GM12878 (cell line): Measurements from ENCODE around the gene WNK2. TPM values are rescaled to one million over a fixed set of nuclear protein-coding genes. Genes with fewer than 3 reads are reported as not detected.

Experiments used
- ATAC-seq: fragments of 200-7000 bp; cut with Tn5 transposase; 3 replicates; pipeline ENCODE4 v1.9.1; 2020; ENCODE audit warnings: mild to moderate bottlenecking, moderate library complexity
- BruUV-seq: library from RNA; stranded (reverse); fragments of 400-500 nt; replicated peaks from 2 replicates; lab custom pipeline; 2021; lab: Mats Ljungman, UMichigan
- CTCF ChIA-PET: fragments of 300-600 bp; sonication (Branson Sonifier 250); formaldehyde crosslinking; extraction: SDS; loops from one replicate; lab custom pipeline; 2021; ENCODE audit warnings: inconsistent platforms; lab: Yijun Ruan, JAX
- POLR2A ChIA-PET: fragments of 350-600 bp; formaldehyde crosslinking; extraction: SDS; loops from one replicate; lab custom pipeline; 2021; ENCODE audit warnings: inconsistent platforms; lab: Charles Lee
- RAD21 ChIA-PET: fragments of 300-600 bp; sonication (Branson Sonifier 250); formaldehyde crosslinking; loops from one replicate; lab custom pipeline; 2023; ENCODE audit warnings: antibody characterized with exemption; ENCODE audit not compliant: unreplicated experiment; lab: Charles Lee
- SMC1A ChIA-PET: fragments of 300-600 bp; sonication (Branson Sonifier 250); formaldehyde crosslinking; loops from one replicate; lab custom pipeline; 2023; ENCODE audit not compliant: unreplicated experiment, uncharacterized antibody; lab: Charles Lee
- DNase-seq: peaks from one replicate; pipeline ENCODE4 v3.0.0-alpha.2; 2011; ENCODE audit warnings: low read depth, low spot score
- FAIRE-seq: peaks from 3 replicates; lab custom pipeline; 2011; peaks lifted over from hg19 to GRCh38; lab: Jason Lieb, UNC
- H2AFZ ChIP-seq: 2 replicates; pipeline ENCODE4 v1.6.0; 2011; ENCODE audit warnings: low read depth, low read length, control low read depth; ENCODE audit not compliant: control insufficient read depth
- H3K27ac ChIP-seq: 2 replicates; pipeline ENCODE4 v1.5.1; 2011; ENCODE audit warnings: control low read depth; ENCODE audit not compliant: control insufficient read depth, insufficient read depth
- H3K27me3 ChIP-seq, 2 experiments: replicated peaks in 1 of 2; 2 replicates each; pipeline versions ENCODE4 v1.6.0 to v1.6.1; 2011; ENCODE audit warnings: low read length in 1 of 2; ENCODE audit not compliant: control insufficient read depth in 2 of 2, insufficient read depth in 2 of 2
- H3K36me3 ChIP-seq, 2 experiments: 2 replicates each; pipeline ENCODE4 v1.5.1; 2011; ENCODE audit warnings: low read length in 1 of 2; ENCODE audit not compliant: control insufficient read depth in 2 of 2, insufficient read depth in 2 of 2
- H3K4me1 ChIP-seq: 2 replicates; pipeline ENCODE4 v1.6.1; 2011; ENCODE audit warnings: mild to moderate bottlenecking, low read length, moderate library complexity, mixed read lengths; ENCODE audit not compliant: control insufficient read depth, insufficient read depth
- H3K4me2 ChIP-seq: 2 replicates; pipeline ENCODE4 v1.6.0; 2011; ENCODE audit warnings: control low read depth; ENCODE audit not compliant: control insufficient read depth, insufficient read depth
- H3K4me3 ChIP-seq: fragments of 200-600 bp; sonication (generic); 2 replicates; pipeline ENCODE4 v1.5.1; 2016
- H3K79me2 ChIP-seq: 2 replicates; pipeline ENCODE4 v1.6.0; 2011; ENCODE audit warnings: low read length; ENCODE audit not compliant: control insufficient read depth, insufficient read depth
- H3K9ac ChIP-seq: 2 replicates; pipeline ENCODE4 v1.8.0; 2011; ENCODE audit warnings: low read length, control low read depth, mixed read lengths; ENCODE audit not compliant: control insufficient read depth, insufficient read depth
- H3K9me3 ChIP-seq: replicated peaks from 3 replicates; pipeline ENCODE4 v1.5.1; 2011; ENCODE audit warnings: mild to moderate bottlenecking, low read length; ENCODE audit not compliant: control insufficient read depth, insufficient read depth
- H4K20me1 ChIP-seq: 2 replicates; pipeline ENCODE4 v1.6.0; 2011; ENCODE audit not compliant: control insufficient read depth, insufficient read depth
- BCL11A ChIP-seq: IDR thresholded peaks from 2 replicates; pipeline ENCODE4 v1.6.1; 2011; ENCODE audit warnings: low read depth, low read length
- CREB1 ChIP-seq: IDR thresholded peaks from 2 replicates; pipeline ENCODE4 v1.6.1; 2012; ENCODE audit warnings: low read depth, mild to moderate bottlenecking, inconsistent platforms
- DPF2 ChIP-seq: fragments of 450-650 bp; IDR thresholded peaks from 2 replicates; pipeline ENCODE4 v1.6.1; 2017; ENCODE audit warnings: mild to moderate bottlenecking
- EP300 ChIP-seq, 2 experiments: fragments of 150-350 bp in 1 of 2; IDR thresholded peaks; 2 replicates each; pipeline ENCODE4 v1.6.1; 2011 to 2012; ENCODE audit warnings: low read depth in 2 of 2, low read length in 2 of 2, borderline replicate concordance in 1 of 2, improper control_type of control experiment in 1 of 2, inconsistent platforms in 1 of 2; ENCODE audit not compliant: control insufficient read depth in 1 of 2
- IRF4 ChIP-seq: IDR thresholded peaks from 2 replicates; pipeline ENCODE4 v1.6.1; 2011; ENCODE audit warnings: low read depth, low read length
- POU2F2 ChIP-seq: IDR thresholded peaks from 3 replicates; pipeline ENCODE4 v1.6.1; 2011; ENCODE audit warnings: low read depth, mild to moderate bottlenecking, low read length, borderline replicate concordance
- RAD21 ChIP-seq: IDR thresholded peaks from 2 replicates; pipeline ENCODE4 v1.6.1; 2011; ENCODE audit warnings: mild to moderate bottlenecking, low read depth, low read length, moderate library complexity; ENCODE audit not compliant: insufficient read depth
- RBBP5 ChIP-seq: fragments of 200-600 bp; sonication (generic); conservative IDR thresholded peaks from 2 replicates; pipeline ENCODE4 v1.6.1; 2016
- RELA ChIP-seq: fragments of 450-650 bp; IDR thresholded peaks from 2 replicates; pipeline ENCODE4 v1.8.0; 2014; ENCODE audit warnings: borderline replicate concordance; ENCODE audit not compliant: partially characterized antibody
- TAF1 ChIP-seq: IDR thresholded peaks from 2 replicates; pipeline ENCODE4 v1.6.1; 2011; ENCODE audit warnings: mild to moderate bottlenecking, low read depth, low read length, borderline replicate concordance
- ZNF207 ChIP-seq: fragments of 450-650 bp; IDR thresholded peaks from 2 replicates; pipeline ENCODE4 v1.6.1; 2014; ENCODE audit warnings: antibody characterized with exemption, mild to moderate bottlenecking, borderline replicate concordance
- ZNF24 ChIP-seq: fragments of 450-650 bp; IDR thresholded peaks from 2 replicates; pipeline ENCODE4 v1.6.1; 2017; ENCODE audit warnings: antibody characterized with exemption, mild to moderate bottlenecking
- WGBS: methylation state at CpG from one replicate; pipeline ENCODE4 v1.1.6; 2016; ENCODE audit warnings: low lambda C conversion rate; ENCODE audit not compliant: insufficient replicate concordance, insufficient coverage; ENCODE audit errors: missing lambda C conversion rate; 5-methylcytosine and 5-hydroxymethylcytosine counted together
- in situ Hi-C: fragments of 300-500 bp; cut with MboI; formaldehyde crosslinking; loops from 9 replicates; pipeline ENCODE4 v1.14.3; 2018; ENCODE audit warnings: mixed read lengths
- intact Hi-C: fragments of 100-400 bp; cut with micrococcal nuclease; formaldehyde crosslinking; loops from one replicate; pipeline ENCODE4 v1.14.2; 2022; ENCODE audit not compliant: unreplicated experiment
- polyA plus RNA-seq, 11 experiments: library from polyadenylated mRNA; depleted of rRNA in 4 of 11; unstranded in 6 of 11; stranded (reverse) in 5 of 11; fragments of >200 nt; fragmentation: Nextera tagmentation in 4 of 11; fragmentation: Illumina TruSeq in 1 of 11; extraction: Ambion mirVana in 4 of 11; extraction: Trizol in 1 of 11; gene quantifications; 1 replicate in 1 of 11; 2 replicates in 10 of 11; pipeline versions ENCODE4 v1.2.1 to v1.2.3, GENCODE V29; 2011 to 2016; ENCODE audit warnings: inconsistent platforms in 2 of 11, missing spikeins in 2 of 11, low read depth in 1 of 11
- total RNA-seq, 4 experiments: library from RNA; depleted of rRNA in 3 of 4; stranded (reverse); fragments of >200 nt in 3 of 4; fragmentation: Illumina TruSeq in 1 of 4; extraction: Trizol in 1 of 4; gene quantifications; 2 replicates each; pipeline versions ENCODE4 v1.2.1 to v1.2.3, GENCODE V29; 2013 to 2021

WNK2 gene
- total and polyA plus RNA-seq, 10 of the 15 experiments (the other 5 are each of a cell fraction or from before 2014, with no cell fraction given) = 0.15 TPM; not detected in 9

DNA sequence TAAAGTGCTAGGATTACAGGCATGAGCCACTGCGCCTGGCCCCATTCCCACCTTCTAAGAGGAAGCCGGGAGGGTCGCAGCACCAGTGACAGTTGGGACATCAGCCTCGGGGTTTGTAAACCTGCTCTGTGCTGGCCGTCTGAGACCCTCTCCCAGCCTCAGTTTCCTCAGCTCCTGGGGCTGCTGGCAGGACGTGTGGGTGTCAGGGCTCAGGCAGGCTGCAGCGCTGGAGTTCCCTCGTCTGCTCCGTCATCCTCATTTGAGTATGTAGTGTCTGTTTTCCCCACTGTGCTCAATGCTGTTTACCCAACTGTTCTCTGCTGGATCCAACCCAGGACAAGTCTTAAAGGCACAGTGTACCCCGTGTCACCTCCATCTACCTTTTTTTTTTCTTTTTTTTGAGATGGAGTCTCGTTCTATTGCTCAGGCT lies 47.9 kb upstream of the WNK2 start:
- BruUV-seq = no TSS peak
- Histone ChIP-seq H3K36me3 (no peaks in the 10 kb centered on the region), H3K4me3 (no peak overlapping the region), H3K9ac (no peak overlapping the region), H4K20me1 (no peaks in the 10 kb centered on the region), H3K9me3 (no peaks in the 10 kb centered on the region), H3K4me2 (no peak overlapping the region), H3K4me1 (peaks cover 28% of the 10 kb centered on the region), H3K27me3 (no peaks in the 10 kb centered on the region; a peak in 1 of 4 replicates), H3K79me2 (peaks cover 12% of the 10 kb centered on the region), H2AFZ (no peak overlapping the region), H3K27ac (no peak overlapping the region)
- TF ChIP-seq ZNF207 (no peak), IRF4 (no peak), RELA (no peak), DPF2 (no peak), RAD21 (no peak), TAF1 (no peak), RBBP5 (no peak), EP300 (IDR thresholded peaks at IDR 0.05; ENCODE audit: borderline replicate concordance in 1 of 2, control insufficient read depth in 1 of 2, low read depth in 2 of 2, low read length in 2 of 2) (no peak), ZNF24 (no peak), CREB1 (no peak), BCL11A (no peak), POU2F2 (no peak)
- SMC1A ChIA-PET = interaction anchor here (1.4 kb wide), 1 partner anchor 27 kb away, joined by 4 read pairs; no protein-coding TSS in a partner anchor
- no peak for FAIRE-seq
- in situ Hi-C loops = no loop called here
- intact Hi-C loops = no loop called here
- CTCF ChIA-PET = interaction anchor here (1.6 kb wide), 1 partner anchor 18 kb away, joined by 6 read pairs; no protein-coding TSS in a partner anchor
- no peak for ATAC-seq
- DNase-seq = no peak
- RAD21 ChIA-PET = no interaction called here
- 33% methylated on average over 10 of the region's 11 CpGs for WGBS
- POLR2A ChIA-PET = interaction anchor here (1.3 kb wide), 1 partner anchor 40 kb away, joined by 4 read pairs; the partner anchor contains the start of gene CARD19
